Left forelimb (tissue), 1 donor: Measurements from ENCODE around the gene PPFIBP2.

ENCODE experiments used
- DNase-seq: peaks from one replicate; pipeline ENCODE4 v3.0.0-alpha.2; 2018; ENCODE audit warnings: low spot score

Gene PPFIBP2

DNA sequence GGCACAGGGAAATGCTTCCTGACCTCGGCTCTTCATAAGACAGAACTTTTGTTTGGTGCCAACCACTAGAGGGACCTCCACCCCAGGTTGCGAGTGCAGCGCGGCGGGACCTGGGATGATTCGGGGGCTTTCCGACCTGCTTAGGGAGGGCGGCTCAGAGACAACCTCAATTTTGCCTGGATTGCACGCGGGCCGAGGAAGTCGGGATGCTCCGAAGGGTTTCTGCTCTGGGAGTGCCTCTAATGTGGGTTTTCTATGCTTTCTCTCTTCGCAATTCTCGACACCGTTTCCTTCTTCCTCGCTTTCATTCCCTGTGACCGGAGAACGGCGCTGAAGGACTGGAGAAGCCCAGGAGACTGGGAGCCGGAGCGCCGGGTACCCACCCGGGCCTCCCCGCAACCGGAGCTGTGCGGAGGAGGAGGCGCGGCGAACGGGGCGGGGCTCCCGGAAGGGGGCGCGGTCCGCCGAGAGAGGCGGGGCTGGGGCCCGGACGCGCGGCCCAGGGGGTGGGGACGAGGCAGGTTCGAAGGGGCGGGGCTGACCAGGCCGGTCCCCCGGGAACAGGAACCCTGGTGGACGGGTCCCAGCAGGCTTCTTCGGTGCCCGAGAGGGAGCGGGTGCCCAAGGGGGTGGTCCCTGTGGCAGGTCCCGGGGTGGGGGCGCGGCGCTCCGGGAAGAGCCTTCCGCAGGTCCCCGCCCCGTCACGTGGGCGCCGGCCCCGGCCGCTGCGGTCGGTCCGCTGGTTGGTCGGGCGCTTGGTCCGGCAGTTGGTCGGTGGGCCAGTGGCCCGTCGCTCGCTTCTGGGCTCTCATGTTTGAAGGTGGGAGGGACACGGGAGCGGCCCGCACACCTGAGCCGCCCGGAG, at the start of gene PPFIBP2:
Gene PPFIBP2, plus strand, starts transcription at position 766 of the 865 bp plus-strand sequence. CDS start 35,477 bp downstream, outside the sequence.
- DNase-seq: peak; percentile 88

DNA sequence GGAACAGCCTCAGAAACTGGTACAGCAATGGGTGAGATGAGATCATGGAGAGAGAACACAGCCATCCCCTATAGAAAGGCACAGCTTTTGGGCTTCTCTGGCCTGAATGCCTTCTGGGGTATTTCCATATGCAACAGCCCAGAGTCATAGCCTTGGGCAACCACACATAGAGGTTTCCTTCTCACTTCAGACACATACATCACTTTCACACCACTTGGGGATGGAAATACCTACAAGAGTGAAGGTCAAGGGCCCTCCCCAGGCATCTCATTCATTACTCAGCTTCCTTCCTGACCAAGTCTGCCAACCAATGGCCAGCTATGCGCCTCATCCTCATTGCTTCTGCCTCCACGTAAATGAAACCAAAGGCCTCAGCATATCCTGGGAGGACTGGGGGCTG, 46.1 kb upstream of the PPFIBP2 start:
- DNase-seq: no peak

DNA sequence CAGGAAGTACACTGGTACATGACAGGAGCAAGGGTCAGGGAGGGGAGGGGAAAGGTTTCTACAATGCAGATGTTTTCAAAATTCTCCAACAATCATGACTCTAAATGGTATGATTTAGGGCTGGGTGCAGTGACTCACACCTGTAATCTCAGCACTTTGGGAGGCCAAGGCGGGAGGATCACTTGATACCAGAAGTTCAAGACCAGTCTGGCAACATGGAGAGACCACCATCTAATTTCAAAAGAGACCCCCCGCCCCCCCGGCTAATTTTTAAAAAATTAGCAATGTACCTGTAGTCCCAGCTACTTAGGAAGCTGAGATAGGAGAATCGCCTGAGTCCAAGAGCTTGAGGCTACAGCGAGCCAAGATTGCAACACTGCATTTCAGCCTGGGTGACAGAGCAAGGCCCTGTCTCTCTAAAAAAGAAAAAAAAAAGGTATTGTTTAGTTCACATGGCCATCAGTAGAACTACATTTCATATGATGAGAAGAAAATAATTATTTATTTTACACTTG, 44.4 kb upstream of the PPFIBP2 start:
- no peak for DNase-seq

DNA sequence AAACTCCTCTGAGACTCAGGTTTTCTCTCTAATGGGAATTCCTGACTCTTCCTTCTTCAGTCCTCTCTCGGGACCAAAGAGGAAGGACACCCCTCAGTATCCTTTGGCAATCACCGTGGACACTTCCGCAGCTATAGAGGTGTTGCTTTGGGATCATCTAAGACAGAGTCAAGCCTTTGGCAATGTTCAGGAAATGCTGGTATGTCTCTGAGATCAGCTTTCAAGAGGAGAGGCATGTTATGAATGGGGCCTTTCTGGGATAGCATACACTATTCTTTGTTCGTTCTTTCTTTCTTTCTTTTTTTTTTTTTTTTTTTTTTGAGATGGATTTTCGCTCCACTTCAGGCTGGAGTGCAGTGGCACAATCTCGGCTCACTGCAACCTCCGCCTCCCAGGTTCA, 42.7 kb upstream of the PPFIBP2 start:
- DNase-seq: no peak

DNA sequence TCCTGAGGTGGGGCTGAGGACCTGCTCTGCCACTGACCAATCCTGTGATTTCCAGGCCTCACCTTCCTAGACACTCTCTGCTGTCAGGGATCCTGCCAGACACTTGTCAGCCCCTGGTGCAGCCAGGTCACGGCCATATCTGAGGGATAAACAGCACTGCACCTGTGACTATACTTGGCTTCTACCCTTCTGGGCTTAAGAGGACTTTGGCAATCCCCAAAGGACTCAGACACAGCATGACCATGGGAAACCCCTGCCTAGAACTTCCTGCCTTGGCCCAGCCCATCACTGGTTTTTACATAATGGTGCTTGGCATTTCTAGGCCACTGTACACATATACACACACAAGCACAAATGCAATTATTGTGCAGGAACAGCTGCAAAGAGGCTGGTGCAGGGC, 40.1 kb upstream of the PPFIBP2 start:
- no peak for DNase-seq

DNA sequence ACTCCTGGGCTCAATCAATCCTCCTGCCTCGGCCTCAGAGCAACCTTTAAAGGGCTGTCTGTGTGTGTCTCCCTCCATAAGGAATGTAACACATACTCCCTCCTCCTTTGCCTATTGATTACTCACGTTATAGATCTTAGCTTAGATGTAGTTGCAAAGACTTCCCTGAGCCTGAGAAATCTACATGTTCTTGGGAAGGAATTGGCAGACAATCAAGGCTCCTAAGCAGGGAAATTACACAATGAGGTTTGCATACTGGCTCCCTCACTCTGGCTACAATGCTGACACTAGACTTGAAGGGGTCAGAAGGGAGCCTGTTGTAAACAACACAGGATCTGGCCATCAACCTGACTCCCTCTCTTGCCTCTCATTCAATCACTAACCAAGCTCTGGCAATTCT, 33.7 kb upstream of the PPFIBP2 start:
- no peak for DNase-seq

DNA sequence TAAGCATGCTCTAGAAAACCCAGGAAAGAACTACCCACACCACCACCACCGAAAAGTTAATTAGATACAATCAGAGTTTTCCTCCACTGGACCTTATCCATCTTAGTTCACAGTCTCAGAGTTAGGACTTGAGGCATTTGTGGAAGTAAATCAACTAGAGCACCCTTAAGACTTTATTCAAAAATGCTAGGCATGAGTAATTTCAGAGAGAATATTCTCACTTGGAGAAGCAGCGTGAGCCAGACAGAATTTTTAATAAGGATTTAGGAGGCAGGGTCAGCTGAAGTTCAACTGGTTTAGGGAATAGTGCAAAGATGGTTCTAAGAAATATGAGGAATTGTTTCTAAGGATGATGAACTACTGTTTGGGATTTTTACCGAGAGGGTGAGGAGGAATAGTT, 29.7 kb upstream of the PPFIBP2 start:
- no peak for DNase-seq

DNA sequence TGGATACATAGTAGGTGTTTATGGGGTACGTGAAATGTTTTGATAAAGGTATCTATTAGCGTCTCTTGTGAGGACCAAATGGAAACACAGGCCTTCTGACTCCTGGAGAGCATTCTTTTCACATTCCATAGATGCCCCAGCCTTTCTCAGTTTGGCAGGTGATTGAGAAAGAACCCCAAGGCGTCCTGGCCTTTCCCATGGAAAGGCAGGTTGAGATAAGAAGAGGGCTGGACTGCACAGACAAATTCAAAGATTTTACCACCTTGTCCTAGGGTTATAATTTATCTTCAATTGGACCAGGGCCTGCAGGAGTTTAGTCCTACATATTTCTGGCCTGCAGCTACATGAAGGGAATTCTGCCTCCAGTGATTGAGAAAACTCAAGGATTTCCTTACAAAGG, 29.2 kb upstream of the PPFIBP2 start:
- DNase-seq: no peak

DNA sequence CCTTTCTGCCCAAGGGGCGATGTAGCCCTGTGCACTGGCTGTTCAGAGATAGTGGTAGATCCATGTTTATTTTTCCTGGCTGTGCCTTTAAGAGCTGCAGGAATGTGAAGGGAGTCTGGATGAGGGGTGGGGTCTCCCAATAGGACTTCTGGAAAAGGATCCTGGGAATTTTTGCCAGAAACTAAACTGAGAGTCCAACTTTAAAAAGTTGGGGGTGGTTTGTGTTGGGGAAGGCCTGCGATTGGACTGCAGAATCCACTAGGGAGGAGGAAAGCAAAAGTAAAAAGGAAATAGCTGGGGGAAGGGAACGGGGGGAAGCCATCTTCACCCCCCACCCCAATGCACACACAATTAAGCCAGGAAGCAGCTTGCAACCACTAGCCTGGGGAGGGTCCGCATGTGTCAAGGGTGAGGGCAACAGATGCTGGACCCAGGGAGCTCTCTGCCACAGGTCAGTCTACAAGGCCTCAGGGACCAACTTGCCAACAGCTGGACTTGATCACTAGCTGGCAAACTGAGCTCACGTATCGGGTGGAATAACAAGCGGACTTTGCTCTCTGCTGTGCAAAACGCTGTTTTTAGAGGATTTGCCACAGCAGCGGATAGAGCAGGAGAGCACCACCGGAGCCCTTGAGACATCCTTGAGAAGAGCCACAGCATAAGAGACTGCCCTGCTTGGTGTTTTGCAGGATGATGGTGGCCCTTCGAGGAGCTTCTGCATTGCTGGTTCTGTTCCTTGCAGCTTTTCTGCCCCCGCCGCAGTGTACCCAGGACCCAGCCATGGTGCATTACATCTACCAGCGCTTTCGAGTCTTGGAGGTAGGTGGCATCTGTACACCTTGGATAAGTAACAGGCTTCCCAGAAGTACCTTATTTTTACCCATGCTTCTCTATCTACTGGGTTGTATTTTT, 28.4 kb upstream of the PPFIBP2 start, which contains the start of gene OLFML1:
Gene OLFML1, plus strand, starts transcription at position 321 of the 912 bp plus-strand sequence. Its CDS starts 370 bp downstream, at position 691.
- peak; percentile 80 for DNase-seq

DNA sequence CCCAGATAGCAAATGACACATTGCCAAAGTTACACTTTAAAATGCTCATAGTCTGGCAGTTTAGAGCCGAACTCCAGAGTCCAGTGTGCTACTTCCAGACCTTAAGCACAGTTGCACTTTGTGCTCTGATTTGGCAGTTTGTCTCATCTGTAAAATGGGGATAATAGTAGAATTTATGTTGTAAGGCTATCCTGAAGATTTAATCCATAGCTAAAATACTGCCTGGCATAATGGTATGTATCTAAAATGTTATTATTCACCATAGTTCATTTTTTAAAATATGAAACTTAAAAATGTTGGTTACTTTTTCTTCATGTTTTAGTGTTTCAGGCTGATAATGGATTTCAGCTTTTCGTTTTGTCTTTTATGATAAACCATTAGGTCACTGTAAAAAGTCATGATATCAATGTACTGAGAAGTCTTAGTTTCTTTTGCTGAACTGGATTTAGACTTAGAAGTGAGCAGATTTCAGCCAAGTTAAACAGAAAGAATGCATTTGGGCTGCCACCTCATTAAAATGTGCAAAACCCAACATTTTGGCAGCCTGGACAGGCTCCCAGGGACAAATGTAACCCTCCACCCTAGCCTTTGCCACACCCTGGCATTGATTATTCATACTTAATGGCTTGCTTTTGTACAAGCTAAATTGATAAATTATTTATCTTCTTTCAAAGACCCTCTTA, 27.6 kb upstream of the PPFIBP2 start:
- no peak for DNase-seq

DNA sequence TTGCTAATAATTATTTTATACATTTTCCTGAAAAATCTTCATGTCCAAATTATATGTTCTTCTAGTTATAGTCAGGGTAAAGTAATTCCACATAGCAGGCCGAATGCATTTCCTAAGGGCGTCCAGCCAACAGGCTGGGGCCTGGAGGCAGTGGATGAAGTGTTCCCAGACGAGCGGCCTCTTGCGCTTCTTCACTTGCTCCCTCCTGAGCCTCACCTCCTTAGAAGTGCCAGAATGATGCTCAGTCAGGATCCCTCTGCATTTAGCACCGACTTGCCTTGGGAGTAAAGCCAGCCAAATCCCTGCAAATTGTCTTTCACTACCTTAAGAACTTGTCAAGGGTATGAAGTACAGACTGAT, 27.0 kb upstream of the PPFIBP2 start:
- DNase-seq: peak; percentile 76

DNA sequence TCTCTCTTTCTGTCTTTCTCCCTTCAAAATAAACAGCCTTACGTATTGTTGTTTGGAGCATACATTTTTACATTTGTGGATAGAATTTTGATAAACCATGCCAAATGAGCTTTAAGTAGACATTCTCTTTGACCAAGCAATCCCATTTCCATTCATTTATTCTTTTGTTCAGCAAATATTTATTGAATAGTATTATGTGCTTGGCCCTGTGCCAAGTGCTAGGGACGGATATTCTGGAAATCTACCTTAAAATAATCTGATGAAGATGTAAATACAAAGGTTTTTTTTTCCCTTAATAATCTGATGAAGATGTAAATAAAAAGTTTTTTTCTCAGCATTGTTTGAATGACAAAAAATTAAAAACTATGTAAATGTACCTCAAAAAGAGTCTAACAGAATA, 26.4 kb upstream of the PPFIBP2 start:
- DNase-seq: no peak

DNA sequence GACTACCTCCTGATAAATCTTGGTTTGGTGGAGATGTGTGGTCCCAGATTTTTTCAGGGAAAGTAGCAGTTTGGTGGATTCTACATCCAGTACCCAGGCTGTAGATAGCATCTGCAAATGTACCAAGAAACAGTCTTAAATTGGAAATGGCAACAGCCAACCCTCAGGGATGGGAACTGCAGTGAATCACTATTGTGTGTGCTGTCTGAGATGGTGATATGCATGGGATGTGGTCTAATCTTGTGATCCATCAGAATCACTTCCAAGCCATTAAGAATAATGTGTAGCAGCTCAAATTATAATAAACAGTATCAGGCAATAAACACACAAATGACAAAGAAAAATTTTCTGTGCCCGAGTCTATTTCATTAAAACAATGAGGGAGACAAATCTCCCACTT, 25.1 kb upstream of the PPFIBP2 start:
- no peak for DNase-seq

DNA sequence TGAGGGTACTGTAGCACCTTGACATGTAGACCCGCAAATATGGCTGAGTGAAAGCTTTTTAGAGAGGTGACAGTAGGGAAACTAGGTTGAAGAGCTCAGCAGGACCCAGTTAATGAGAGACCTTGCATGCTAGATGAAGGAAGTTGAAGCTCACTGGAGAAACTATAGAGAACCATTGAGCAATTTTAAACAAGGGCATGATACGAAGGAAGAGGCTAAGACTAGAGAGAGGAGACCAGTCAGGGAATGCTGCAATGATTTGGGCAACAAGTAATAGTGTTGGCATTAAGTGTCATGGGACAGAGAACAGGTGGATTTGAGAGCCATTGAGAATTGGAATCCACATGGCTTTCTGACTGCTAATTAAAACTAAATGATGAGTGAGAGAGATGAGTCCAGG, 24.4 kb upstream of the PPFIBP2 start:
- DNase-seq: no peak

DNA sequence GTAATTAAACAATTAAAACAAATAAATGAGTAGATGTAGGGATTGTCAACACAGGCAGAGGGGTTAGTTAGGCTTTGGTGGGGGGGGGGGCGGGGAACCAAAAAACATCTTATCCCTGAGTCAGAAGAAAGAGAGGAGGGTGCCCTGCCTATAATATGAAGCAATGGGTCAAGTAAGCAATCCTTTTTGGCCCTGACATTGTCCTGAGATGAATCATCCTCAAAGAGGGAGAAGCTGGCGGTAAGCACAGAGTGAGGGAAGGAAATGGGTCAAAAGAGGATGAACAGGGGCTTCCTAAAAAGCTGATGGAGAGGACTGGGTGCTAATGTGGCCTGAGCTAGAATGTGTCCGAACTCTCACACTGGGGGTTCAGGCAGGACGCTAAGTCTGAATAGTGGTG, 23.7 kb upstream of the PPFIBP2 start:
- DNase-seq: no peak

DNA sequence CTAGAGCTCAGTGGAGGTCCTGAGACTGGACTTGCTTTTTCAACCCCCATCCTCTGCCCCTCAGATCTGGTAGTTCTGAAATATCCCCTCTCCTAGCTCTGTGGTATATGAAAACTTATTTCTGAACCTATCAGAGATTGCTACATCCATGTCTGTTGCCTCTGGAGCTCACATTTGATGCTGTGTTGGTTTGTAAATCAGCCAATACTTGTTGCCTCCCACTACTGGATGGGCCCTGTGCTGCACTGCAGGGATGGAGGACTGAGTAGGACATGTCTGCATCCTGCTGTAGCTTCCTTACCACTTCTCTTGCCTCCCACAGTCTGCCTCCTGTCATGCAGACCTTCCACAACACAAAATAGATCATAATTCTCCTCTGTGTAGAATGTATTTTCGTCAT, 23.3 kb upstream of the PPFIBP2 start:
- DNase-seq: no peak

DNA sequence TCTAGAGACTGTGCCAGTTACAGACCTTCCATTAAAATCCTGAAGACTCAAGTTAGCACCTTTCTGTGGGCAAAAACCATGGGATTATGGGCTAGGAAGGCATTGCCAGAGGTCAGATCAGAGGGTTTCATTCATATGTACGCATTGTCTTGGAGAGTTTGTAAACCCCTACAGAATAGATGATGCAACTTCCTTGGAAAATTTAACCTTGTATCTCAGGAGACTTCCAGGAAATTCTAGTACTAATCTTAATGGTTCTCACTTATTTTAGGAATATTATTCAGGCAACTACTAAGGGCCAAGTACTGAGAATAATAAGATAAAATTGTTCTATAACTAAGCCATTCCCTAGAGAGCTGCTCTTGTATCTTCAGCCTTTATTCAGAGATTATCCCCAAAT, 21.5 kb upstream of the PPFIBP2 start:
- DNase-seq: no peak

DNA sequence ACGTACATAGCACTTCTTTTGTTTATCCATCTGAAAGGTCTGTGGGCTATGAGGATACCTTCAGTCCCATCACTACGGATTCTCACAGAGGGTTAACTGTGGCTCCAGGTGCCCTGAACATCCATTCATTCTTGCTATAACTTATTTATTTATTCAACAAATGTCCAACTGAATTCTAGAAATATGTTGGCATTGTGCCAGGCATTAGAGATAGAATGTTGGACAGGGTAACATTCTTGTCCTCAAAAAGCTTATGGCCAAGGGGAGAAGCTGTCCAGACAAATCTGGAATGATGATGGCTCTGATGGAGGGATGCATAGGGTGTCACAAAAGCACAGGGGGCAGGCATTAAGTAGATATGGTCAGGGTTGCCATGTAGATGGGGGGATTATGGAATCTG, 20.1 kb upstream of the PPFIBP2 start:
- DNase-seq: no peak

DNA sequence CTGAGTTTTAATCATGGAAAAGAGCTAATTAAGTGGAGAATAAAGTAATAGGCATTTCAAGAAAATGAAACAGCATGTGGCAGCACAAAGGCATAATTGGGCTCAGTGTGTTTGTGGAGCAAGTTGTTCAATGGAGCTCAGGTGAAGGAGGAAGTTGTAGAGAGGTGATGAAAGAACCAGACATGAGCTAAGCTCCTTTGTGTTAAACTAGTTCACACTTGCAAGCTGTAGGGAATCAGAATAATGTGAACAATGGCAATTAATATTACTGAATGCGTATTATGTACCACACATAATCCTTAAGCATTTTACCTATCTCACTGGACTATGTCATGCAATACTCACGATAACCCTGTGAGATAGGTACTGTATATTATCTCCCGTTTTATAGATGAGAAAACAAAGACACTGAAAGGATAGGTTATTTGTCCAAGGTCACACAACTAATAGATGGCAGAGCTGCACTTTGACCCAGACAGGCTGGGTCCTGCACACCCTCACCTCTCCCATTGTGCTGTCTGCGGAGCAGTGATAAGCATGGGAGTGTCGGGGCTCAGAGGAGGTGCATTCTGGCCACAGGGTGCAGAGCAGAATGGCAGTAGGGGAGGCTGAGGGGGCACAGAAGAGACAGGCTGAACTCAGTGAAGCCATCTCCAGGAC, 19.6 kb upstream of the PPFIBP2 start:
- DNase-seq: no peak

DNA sequence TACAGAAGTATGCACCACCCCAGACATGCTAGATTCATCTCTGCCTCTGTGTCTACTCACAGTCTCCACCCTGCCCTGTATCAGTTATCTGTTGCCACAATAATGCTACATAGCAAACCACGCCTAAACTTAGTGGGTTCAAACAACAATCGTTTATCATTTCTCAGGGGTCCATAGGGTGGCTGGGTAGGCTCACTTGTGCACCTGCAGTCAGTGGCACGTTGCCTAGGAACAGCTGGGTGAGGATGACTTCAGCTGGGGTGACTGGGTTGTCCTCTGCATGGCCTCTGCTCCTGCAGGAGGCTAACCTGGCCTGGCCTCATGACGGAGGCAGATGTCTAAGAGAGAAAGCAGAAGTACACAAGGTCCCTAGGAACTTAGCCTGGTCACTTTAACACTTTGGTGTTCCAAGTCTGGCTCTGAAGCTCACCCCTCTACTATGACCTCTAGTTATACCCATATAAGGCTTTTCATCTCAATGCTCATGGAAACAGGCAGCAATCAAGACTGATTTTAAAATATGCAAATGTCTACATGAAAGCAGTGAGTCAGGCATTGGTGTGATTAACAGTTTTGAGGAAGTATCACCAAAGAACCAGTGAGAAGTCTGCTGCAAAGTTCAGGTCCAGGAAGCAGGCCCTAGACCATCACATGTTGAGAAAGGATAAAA, 17.8 kb upstream of the PPFIBP2 start:
- no peak for DNase-seq

DNA sequence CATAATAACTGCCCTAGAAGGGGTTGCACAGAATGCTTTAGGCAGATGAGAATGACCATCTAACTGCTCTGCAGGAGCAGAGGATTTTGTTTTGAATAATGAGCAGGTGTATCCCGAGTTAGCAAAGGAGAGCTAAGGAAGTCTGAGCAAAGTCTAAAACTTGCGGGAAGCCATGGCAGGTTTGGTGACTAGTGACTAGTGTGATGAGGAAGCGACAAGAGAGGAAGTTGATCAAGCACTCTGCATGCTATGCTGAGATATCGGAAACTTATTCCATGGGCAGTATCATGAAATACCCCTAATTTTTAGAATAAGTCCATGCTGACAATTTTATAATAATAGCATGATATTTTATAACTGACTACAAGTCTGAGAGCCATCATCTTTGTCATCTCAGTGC, 15.6 kb upstream of the PPFIBP2 start:
- DNase-seq: no peak
